ENCODE measurements around the gene CFAP61.

DNA sequence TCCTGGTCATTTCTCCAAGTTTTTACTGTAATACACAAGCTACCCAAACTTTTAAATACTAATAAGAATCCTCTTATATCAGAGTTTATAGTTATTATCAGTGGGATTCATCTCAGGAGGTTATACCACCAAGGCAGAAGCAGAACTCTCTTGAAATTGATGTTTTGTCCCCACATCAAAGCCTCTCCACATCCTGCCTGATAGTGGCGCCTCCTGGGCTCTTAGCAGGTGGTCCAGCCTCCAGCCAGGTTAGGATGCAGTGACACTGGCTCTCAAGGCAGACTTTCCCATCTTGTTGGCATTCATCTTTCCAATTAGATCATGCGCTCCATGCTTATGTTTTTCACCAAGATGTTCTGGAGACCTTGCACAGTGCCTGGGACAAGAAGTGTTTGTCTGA, 233.7 kb downstream of the CFAP61 start:
- no peak for TF ChIP-seq POLR2A (IDR thresholded peaks at IDR 0.05)
- TF ChIP-seq, protein P1, sequence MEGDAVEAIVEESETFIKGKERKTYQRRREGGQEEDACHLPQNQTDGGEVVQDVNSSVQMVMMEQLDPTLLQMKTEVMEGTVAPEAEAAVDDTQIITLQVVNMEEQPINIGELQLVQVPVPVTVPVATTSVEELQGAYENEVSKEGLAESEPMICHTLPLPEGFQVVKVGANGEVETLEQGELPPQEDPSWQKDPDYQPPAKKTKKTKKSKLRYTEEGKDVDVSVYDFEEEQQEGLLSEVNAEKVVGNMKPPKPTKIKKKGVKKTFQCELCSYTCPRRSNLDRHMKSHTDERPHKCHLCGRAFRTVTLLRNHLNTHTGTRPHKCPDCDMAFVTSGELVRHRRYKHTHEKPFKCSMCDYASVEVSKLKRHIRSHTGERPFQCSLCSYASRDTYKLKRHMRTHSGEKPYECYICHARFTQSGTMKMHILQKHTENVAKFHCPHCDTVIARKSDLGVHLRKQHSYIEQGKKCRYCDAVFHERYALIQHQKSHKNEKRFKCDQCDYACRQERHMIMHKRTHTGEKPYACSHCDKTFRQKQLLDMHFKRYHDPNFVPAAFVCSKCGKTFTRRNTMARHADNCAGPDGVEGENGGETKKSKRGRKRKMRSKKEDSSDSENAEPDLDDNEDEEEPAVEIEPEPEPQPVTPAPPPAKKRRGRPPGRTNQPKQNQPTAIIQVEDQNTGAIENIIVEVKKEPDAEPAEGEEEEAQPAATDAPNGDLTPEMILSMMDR (IDR thresholded peaks at IDR 0.05), result no peak

All from adrenal gland (tissue), 5 donors.